ENCODE data around the gene HOXB7.

HOXB7 gene

GRCh38 chr17:48623583-48623982, 12.8 kb upstream of the HOXB7 start:
- no peak for DNase-seq (ENCODE audit: low spot score)

- DNase-seq (ENCODE audit: low spot score): no peak
Observed at GRCh38 chr17:48622857-48623256, 12.0 kb upstream of the HOXB7 start.

- DNase-seq (ENCODE audit: low spot score): no peak
Observed at GRCh38 chr17:48621410-48622392, 10.9 kb upstream of the HOXB7 start.

GRCh38 chr17:48620461-48621139, 9.8 kb upstream of the HOXB7 start:
- DNase-seq (ENCODE audit: low spot score): no peak

GRCh38 chr17:48619826-48620449, 9.1 kb upstream of the HOXB7 start:
- no peak for DNase-seq (ENCODE audit: low spot score)

GRCh38 chr17:48618256-48618896, 7.6 kb upstream of the HOXB7 start:
- peak; percentile 97 for DNase-seq (ENCODE audit: low spot score)

- DNase-seq (ENCODE audit: low spot score): no peak
Observed at GRCh38 chr17:48617471-48618255, 6.8 kb upstream of the HOXB7 start.

- DNase-seq (ENCODE audit: low spot score): no peak
Observed at GRCh38 chr17:48616717-48617470, 6.1 kb upstream of the HOXB7 start.

- no peak for DNase-seq (ENCODE audit: low spot score)
Observed at GRCh38 chr17:48615963-48616716, 5.3 kb upstream of the HOXB7 start.

GRCh38 chr17:48615047-48615962, 4.5 kb upstream of the HOXB7 start, which contains the start of gene HOXB8:
Gene HOXB8, minus strand, starts transcription at chr17:48615292. Its CDS starts 588 bp downstream, at chr17:48614704.
- DNase-seq (ENCODE audit: low spot score): no peak

- DNase-seq (ENCODE audit: low spot score): no peak
Observed at GRCh38 chr17:48613862-48614694, 3.3 kb upstream of the HOXB7 start.

GRCh38 chr17:48612854-48613691, 2.3 kb upstream of the HOXB7 start:
- peak; percentile 84 for DNase-seq (ENCODE audit: low spot score)

GRCh38 chr17:48612456-48612853, 1.6 kb upstream of the HOXB7 start:
- DNase-seq (ENCODE audit: low spot score): no peak

- DNase-seq (ENCODE audit: low spot score): no peak
Observed at GRCh38 chr17:48611681-48612455, 1.1 kb upstream of the HOXB7 start.

- no peak for DNase-seq (ENCODE audit: low spot score)
Observed at GRCh38 chr17:48611213-48611612, 396 bp upstream of the HOXB7 start.

- DNase-seq (ENCODE audit: low spot score): no peak
Observed at GRCh38 chr17:48609759-48610281, 997 bp downstream of the HOXB7 start.

Measured in hepatic stellate cell (primary cell).